GM21825 (cell line): ENCODE measurements around the gene UQCC2.

ENCODE experiments used
- ATAC-seq: cut with Tn5 transposase; IDR thresholded peaks from one replicate; pipeline ENCODE4 v1.9.1; 2021; ENCODE audit warnings: mild to moderate bottlenecking, moderate library complexity; ENCODE audit not compliant: unreplicated experiment

The UQCC2 gene

DNA sequence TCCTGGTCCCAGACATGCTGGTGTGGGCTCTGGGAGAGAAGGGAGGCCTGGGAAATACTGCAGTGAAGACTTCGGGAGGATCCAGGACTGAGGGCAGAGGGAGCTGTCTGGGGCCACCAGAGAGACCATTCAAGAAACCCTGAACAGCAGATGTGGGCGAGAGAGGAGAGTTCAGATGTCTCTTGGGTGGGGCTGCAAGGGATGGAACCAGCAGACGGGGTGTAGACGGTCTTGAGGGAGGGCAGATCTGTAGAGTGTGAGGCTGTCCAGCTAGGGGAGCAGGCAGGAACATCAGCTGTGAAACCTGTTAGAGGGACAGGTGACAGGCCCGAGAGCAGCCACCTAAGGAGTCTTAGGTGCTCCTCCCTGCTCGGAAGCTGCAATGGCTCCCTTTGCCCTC is 51.5 kb downstream of the UQCC2 start:
- ATAC-seq, result no peak

DNA sequence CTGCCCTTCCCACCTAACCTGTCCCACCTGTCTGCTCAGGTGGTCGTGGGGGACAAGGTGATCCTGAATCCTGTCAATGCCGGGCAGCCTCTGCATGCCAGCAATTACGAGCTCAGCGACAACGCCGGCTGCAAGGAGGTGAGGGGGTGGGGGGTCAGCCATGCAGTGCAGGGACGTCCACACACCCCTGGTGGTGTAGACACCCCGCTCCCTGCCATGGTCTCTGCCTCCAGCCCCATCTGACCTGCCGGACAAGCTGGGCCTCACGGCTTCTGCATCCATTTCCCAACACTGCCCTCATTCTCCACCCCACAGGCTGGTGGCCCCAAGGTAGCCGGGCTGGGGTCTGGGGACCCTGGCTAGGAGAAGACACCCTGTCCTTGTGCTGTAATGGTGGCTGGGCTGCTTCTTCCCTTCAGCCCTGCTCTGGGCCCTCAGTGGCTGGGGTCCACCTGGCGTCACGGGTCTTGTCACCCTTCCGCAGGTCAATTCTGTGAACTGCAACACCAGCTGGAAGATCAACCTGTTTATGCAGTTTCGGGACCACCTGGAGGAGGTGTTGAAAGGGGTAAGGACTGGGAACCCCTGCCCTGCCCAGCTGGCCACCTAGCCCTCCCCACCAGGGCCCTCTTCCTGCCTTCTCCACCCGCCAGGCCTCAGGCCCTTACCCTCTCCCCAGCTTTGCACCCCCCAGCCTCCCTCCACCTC is 52.4 kb downstream of the UQCC2 start:
- ATAC-seq, result no peak

DNA sequence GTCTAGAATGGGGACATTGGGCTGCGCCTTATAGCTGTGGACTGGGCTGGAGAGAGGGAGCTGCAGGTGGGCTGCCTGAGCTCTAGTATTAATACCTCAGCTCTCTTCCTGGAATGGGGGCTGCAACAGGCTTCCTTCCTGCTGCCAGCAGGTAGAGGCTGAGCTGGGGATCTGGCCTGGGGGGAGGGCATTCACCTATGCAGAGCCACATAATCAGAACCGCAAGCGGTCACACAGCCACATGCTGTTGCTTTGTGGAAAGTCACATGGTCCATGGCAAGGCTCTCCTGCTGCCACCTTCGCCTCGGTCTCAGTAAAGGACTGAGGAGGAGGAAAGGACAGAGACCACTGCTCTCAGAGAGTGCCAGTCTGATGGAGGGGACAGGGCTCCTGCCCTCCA is 54.7 kb downstream of the UQCC2 start:
- ATAC-seq, result no peak

DNA sequence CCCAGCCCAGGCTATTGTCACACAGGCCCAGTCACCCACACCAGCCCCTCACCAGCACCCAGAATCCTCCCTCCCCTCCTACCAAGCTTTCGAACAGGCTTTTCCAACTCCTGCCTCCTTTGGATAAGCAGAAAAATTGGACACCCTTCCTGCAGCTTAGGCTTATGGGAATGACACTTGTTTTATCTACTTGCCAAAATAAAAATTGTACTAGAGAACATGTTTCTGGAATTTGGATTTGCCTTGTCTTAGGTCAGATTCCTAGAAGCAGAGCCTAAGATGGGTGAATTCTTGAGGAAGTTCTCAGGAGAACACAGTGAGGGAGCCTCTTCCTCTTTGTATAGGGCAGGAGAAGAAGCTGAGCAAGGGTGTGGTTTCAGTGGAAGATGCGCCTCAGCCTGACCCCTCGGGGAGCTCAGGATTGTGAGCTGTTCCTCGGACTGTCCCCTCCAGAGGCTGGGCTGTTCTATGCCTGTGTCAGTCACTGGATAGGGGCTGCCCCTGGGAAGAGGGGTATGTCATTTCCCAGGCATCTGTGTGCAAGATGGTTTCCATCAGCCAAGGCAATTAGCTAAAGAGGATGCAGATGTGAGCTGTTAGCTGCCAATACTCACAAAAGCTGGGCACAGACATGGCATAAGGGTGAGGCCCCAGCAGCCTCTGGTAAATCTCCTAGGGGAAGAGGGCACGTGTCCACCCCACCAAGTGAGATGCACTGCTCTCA is 56.5 kb downstream of the UQCC2 start:
- no peak for ATAC-seq

DNA sequence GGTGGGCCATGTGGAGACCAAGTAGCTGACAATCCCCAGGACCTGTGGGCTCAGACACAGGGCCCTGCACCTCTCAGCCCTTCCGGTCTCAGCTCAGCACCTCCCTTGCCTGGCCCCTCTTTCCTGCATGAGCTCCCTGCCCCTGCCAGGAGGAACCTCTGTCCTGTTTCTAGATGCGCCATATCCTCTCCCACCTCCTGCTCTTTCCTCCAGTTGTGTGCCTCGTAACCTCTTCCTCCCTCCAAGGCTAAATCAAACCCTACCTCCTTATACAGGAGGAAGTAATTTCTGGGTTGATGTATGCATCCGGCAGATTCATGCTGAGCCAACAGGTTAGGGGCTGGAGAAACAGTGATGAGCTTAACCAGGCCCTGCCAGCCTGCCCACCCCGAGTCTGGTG is 59.5 kb downstream of the UQCC2 start:
- ATAC-seq, result no peak

DNA sequence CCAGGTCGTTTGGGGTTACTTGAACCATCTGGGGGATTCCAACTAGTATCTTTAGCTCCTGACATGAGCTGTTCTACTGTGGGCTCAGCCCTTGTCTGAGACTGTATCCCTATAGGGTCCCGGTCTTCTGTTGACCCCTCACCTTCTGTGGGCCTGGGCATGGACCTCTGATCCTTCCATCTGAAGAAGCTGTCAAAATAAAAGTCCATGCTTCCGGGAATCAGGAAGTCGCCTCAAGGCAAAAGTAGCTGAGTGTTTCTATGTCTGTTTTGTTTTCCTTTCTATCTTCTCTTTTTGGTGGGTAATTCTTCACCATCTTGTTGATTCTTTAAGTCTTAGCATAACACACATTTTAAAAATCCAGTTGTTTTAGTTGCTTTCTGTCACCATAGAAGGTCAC is 60.1 kb downstream of the UQCC2 start:
- no peak for ATAC-seq
